HUDEP-2 (cell line): ENCODE data around the gene ZBTB16.

ENCODE experiments used
- DNase-seq, 76 experiments: peaks; one replicate each; lab custom pipeline; 2025; ENCODE audit not compliant: unreplicated experiment in 76 of 76; lab: John Stamatoyannopoulos, UW

ZBTB16 gene

GRCh38 chr11:114099392-114100178, 40.1 kb downstream of the ZBTB16 start:
- DNase-seq = no peak

- DNase-seq = no peak
Observed at GRCh38 chr11:114102993-114103896, 43.7 kb downstream of the ZBTB16 start.

GRCh38 chr11:114105611-114106010, 46.1 kb downstream of the ZBTB16 start:
- no peak for DNase-seq

- DNase-seq = no peak
Observed at GRCh38 chr11:114106047-114106446, 46.5 kb downstream of the ZBTB16 start.

- no peak for DNase-seq
Observed at GRCh38 chr11:114106986-114107385, 47.5 kb downstream of the ZBTB16 start.

- DNase-seq = no peak
Observed at GRCh38 chr11:114108501-114109205, 49.1 kb downstream of the ZBTB16 start.

GRCh38 chr11:114109206-114110090, 49.9 kb downstream of the ZBTB16 start:
- DNase-seq = no peak

- DNase-seq = no peak
Observed at GRCh38 chr11:114110123-114110522, 50.6 kb downstream of the ZBTB16 start.

- peak in 68 of 76 experiments; percentile 3 to 83 (median 46) for DNase-seq
Observed at GRCh38 chr11:114110952-114111947, 51.7 kb downstream of the ZBTB16 start.

- DNase-seq = no peak
Observed at GRCh38 chr11:114115451-114115928, 56.0 kb downstream of the ZBTB16 start.

- DNase-seq = no peak
Observed at GRCh38 chr11:114116357-114116756, 56.8 kb downstream of the ZBTB16 start.

GRCh38 chr11:114116800-114117199, 57.3 kb downstream of the ZBTB16 start:
- no peak for DNase-seq

GRCh38 chr11:114120606-114121005, 61.1 kb downstream of the ZBTB16 start:
- DNase-seq = no peak

GRCh38 chr11:114121138-114121537, 61.6 kb downstream of the ZBTB16 start:
- DNase-seq = no peak

GRCh38 chr11:114121804-114122504, 62.4 kb downstream of the ZBTB16 start:
- DNase-seq = no peak

GRCh38 chr11:114122686-114123085, 63.2 kb downstream of the ZBTB16 start:
- no peak for DNase-seq

GRCh38 chr11:114123692-114124330, 64.3 kb downstream of the ZBTB16 start:
- DNase-seq = no peak
